Ovary (tissue), 9 donors: ENCODE data around the gene UBE2D1. TPM values are rescaled to one million over a fixed set of nuclear protein-coding genes. Genes with fewer than 3 reads are reported as not detected.

Experiments
- DNase-seq, 5 donors: peaks; one replicate each; pipeline ENCODE4 v3.0.0-alpha.2; 2019 to 2020
- H3K27ac ChIP-seq, 2 donors: fragments of 200-600 bp; one replicate each; pipeline versions ENCODE4 v1.5.1 to v1.8.0; 2019 to 2022
- H3K27me3 ChIP-seq: fragments of 200-600 bp; one replicate; pipeline ENCODE4 v1.8.0; 2022
- H3K36me3 ChIP-seq: fragments of 200-600 bp; sonication (generic); one replicate; pipeline ENCODE4 v1.5.1; 2019
- H3K4me1 ChIP-seq: one replicate; pipeline ENCODE4 v1.8.1; 2013; ENCODE audit warnings: mild to moderate bottlenecking, moderate library complexity; ENCODE audit not compliant: insufficient read depth
- H3K4me3 ChIP-seq: fragments of 200-600 bp; sonication (generic); one replicate; pipeline ENCODE4 v1.5.1; 2017
- H3K9me3 ChIP-seq, 2 donors: fragments of 200-600 bp in 1 of 2; sonication (generic) in 1 of 2; one replicate each; pipeline versions ENCODE4 v1.5.1 to v1.8.1; 2013 to 2019; ENCODE audit warnings: mild to moderate bottlenecking in 1 of 2, moderate library complexity in 1 of 2
- CTCF ChIP-seq, 3 donors: fragments of 450-650 bp in 2 of 3; fragments of 200-600 bp in 1 of 3; IDR thresholded peaks; one replicate each; pipeline versions ENCODE4 v1.5.1 to v1.8.0; 2016 to 2022; ENCODE audit warnings: antibody characterized with exemption in 3 of 3, mild to moderate bottlenecking in 1 of 3
- EP300 ChIP-seq: sonication (generic); formaldehyde crosslinking; IDR thresholded peaks from one replicate; pipeline ENCODE4 v1.6.1; 2017; ENCODE audit warnings: antibody characterized with exemption
- POLR2A ChIP-seq: fragments of 450-650 bp; IDR thresholded peaks from one replicate; pipeline ENCODE4 v1.6.1; 2017; ENCODE audit warnings: antibody characterized with exemption, mild to moderate bottlenecking, moderate library complexity
- WGBS, 3 donors: extraction: QIAGEN DNeasy Blood & Tissue Kit in 1 of 3; methylation state at CpG; one replicate each; pipeline versions ENCODE4 v1.1.5 to v1.1.7; 2013 to 2017; 5-methylcytosine and 5-hydroxymethylcytosine counted together
- intact Hi-C, 4 donors: fragments of 100-400 bp; cut with DNase I; formaldehyde crosslinking; loops; one replicate each; pipeline versions ENCODE4 v1.11.0 to v1.15.1; 2022 to 2023
- polyA plus RNA-seq, 2 donors: library from polyadenylated mRNA; stranded (reverse); fragments of 200-250 nt in 1 of 2; fragments of 350-450 nt in 1 of 2; fragmentation: Illumina TruSeq in 1 of 2; extraction: RNeasy Lipid Tissue Mini Kit (QIAGEN cat#74804) in 1 of 2; gene quantifications; one replicate each; pipeline ENCODE4 v1.2.3, GENCODE V29; 2013 to 2014
- total RNA-seq, 7 donors: library from RNA; depleted of rRNA in 2 of 7; stranded (reverse); fragments of >200 nt in 2 of 7; fragmentation: NEBNext Ultra II Directional in 3 of 7; extraction: Animal tissue kit (Norgen Biotek cat#: 25700) in 3 of 7; gene quantifications; one replicate each; pipeline versions ENCODE4 v1.1.0 to v1.2.4, GENCODE V29; 2016 to 2023
- donor health status: DM: no; HTN: no; CAD: no; lungs with moderate emphysema.
- donor health status: DM: no; HTN: no; CAD: no.
- donor health status: Bipolar disorder and iron deficiency.
- donor health status: DM: yes; HTN: yes; CAD: no.
- donor health status: DM: no; HTN: no; CAD: no.
- donor health status: DM: yes; HTN: yes; CAD: no.

Gene UBE2D1
- total and polyA plus RNA-seq, 9 donors, result 9.8 to 20.1 (median 14.1) TPM

- Histone ChIP-seq H3K27ac (no peak overlapping the region), H3K9me3 (no peaks in the 10 kb centered on the region), H3K36me3 (no peaks in the 10 kb centered on the region), H3K27me3 (no peaks in the 10 kb centered on the region), H3K4me1 (no peaks in the 10 kb centered on the region), H3K4me3 (no peak overlapping the region)
- WGBS, 3 donors, result 92 to 93% (median 93%) methylated on average over 3 of the region's 3 CpGs
- intact Hi-C loops, result no loop called here
- no peak for TF ChIP-seq CTCF (IDR thresholded peaks at IDR 0.05)
- TF ChIP-seq EP300, result no peak
- TF ChIP-seq POLR2A, result no peak
- DNase-seq, result no peak
These were observed 27.1 kb upstream of the UBE2D1 start for GRCh38 chr10:58307676-58308075.

- no peak overlapping the region for H3K4me3 ChIP-seq
- H3K4me1 ChIP-seq, result no peaks in the 10 kb centered on the region
- intact Hi-C loops, result no loop called here
- H3K27me3 ChIP-seq, result no peaks in the 10 kb centered on the region
- no peak for TF ChIP-seq POLR2A
- TF ChIP-seq EP300, result no peak
- no peak for TF ChIP-seq CTCF (IDR thresholded peaks at IDR 0.05)
- H3K27ac ChIP-seq, result no peak overlapping the region
- no peaks in the 10 kb centered on the region for H3K36me3 ChIP-seq
- DNase-seq, result no peak
- no peaks in the 10 kb centered on the region for H3K9me3 ChIP-seq
These were observed 23.8 kb upstream of the UBE2D1 start for GRCh38 chr10:58311026-58311425.

GRCh38 chr10:58316874-58317273 lies 17.9 kb upstream of the UBE2D1 start:
- intact Hi-C loops, result no loop called here
- DNase-seq, result no peak
- H3K4me3 ChIP-seq, result no peak overlapping the region
- H3K36me3 ChIP-seq, result no peaks in the 10 kb centered on the region
- H3K27ac ChIP-seq, result no peak overlapping the region
- no peaks in the 10 kb centered on the region for H3K4me1 ChIP-seq
- no peaks in the 10 kb centered on the region for H3K27me3 ChIP-seq
- TF ChIP-seq POLR2A (no peak), EP300 (no peak), CTCF (IDR thresholded peaks at IDR 0.05) (no peak)
- no peaks in the 10 kb centered on the region for H3K9me3 ChIP-seq

GRCh38 chr10:58318346-58318745 lies 16.5 kb upstream of the UBE2D1 start:
- 11 to 22% (median 20%) methylated on average over 2 of the region's 2 CpGs for WGBS, 3 donors
- Histone ChIP-seq H3K4me1 (no peaks in the 10 kb centered on the region), H3K36me3 (no peaks in the 10 kb centered on the region), H3K27me3 (no peaks in the 10 kb centered on the region), H3K9me3 (no peaks in the 10 kb centered on the region), H3K4me3 (no peak overlapping the region), H3K27ac (no peak overlapping the region)
- DNase-seq, result no peak
- intact Hi-C loops, result no loop called here
- TF ChIP-seq CTCF (IDR thresholded peaks at IDR 0.05) (no peak), EP300 (no peak)

GRCh38 chr10:58319599-58319998 lies 15.2 kb upstream of the UBE2D1 start:
- WGBS, 3 donors, result 93 to 96% (median 95%) methylated on average over 1 of the region's 1 CpG
- no peak overlapping the region for H3K4me3 ChIP-seq
- intact Hi-C loops, result no loop called here
- no peaks in the 10 kb centered on the region for H3K27me3 ChIP-seq
- no peaks in the 10 kb centered on the region for H3K36me3 ChIP-seq
- no peak for DNase-seq
- no peaks in the 10 kb centered on the region for H3K4me1 ChIP-seq
- H3K9me3 ChIP-seq, result no peaks in the 10 kb centered on the region
- no peak overlapping the region for H3K27ac ChIP-seq
- TF ChIP-seq EP300 (no peak), POLR2A (no peak), CTCF (IDR thresholded peaks at IDR 0.05) (no peak)
